Activated naive CD4-positive, alpha-beta T cell treated with anti-CD3 and anti-CD28 coated beads for 36 hours (primary cell): ENCODE measurements around the gene MYOZ3. TPM values are rescaled to one million over a fixed set of nuclear protein-coding genes. Genes with fewer than 3 reads are reported as not detected.

Experiments
- CTCF ChIA-PET: fragments of 350-600 bp; sonication (Branson Sonifier 250); formaldehyde crosslinking; loops from one replicate; lab custom pipeline; 2021; ENCODE audit warnings: antibody characterized with exemption; lab: Charles Lee
- DNase-seq: peaks from one replicate; pipeline ENCODE4 v3.0.0-alpha.2; 2020
- H3K27ac Mint-ChIP-seq: one replicate; pipeline ENCODE4 v1.8.0; 2021; ENCODE audit warnings: mild to moderate bottlenecking, mixed read lengths
- H3K27me3 Mint-ChIP-seq: one replicate; pipeline ENCODE4 v1.8.0; 2021; ENCODE audit warnings: low read depth, mixed read lengths
- H3K36me3 Mint-ChIP-seq: one replicate; pipeline ENCODE4 v1.8.0; 2021; ENCODE audit warnings: low read depth, mixed read lengths
- H3K4me1 Mint-ChIP-seq: one replicate; pipeline ENCODE4 v1.8.0; 2021; ENCODE audit warnings: low read depth, mixed read lengths
- H3K4me3 Mint-ChIP-seq: one replicate; pipeline ENCODE4 v1.8.0; 2021; ENCODE audit warnings: mild to moderate bottlenecking, moderate library complexity, mixed read lengths
- H3K9me3 Mint-ChIP-seq: one replicate; pipeline ENCODE4 v1.8.0; 2021; ENCODE audit warnings: mixed read lengths
- intact Hi-C: fragments of 100-400 bp; cut with micrococcal nuclease; formaldehyde crosslinking; loops from one replicate; pipeline ENCODE4 v1.15.1; 2023
- total RNA-seq, 2 experiments: library from RNA; stranded (reverse); gene quantifications; one replicate each; pipeline ENCODE4 v1.2.3, GENCODE V29; 2021

Gene MYOZ3
- total RNA-seq, 2 experiments from 2014 or later = 0.17 to 0.49 TPM

DNA sequence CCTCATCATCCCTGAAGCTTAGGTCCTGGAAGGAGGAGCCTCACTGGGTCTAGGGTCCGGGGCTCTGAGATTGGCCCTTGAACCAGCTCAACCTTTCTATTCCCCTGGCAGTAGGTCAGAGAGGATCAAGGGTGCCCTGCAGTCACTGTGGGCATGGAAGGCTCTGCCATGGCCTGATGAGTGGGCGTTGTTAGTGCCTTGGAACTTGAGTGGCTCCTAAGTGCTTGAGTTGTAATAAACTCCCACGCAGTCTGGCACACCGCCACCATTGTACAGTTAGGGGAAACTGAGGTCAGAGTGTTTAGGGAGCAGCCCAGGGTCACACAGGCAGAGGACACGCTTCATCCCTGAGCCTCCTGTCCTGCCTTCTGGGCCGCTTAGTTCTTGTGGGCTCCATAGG lies 31.0 kb upstream of the MYOZ3 start:
- H3K27me3 Mint-ChIP-seq = peaks cover 2% of the 10 kb centered on the region
- intact Hi-C loops = no loop called here
- no peak overlapping the region for H3K27ac Mint-ChIP-seq
- no peak for DNase-seq
- CTCF ChIA-PET = interaction anchor here (0.9 kb wide), 1 partner anchor 216 kb away, joined by 3 read pairs; the partner anchor contains the start of gene IRGM
- H3K36me3 Mint-ChIP-seq = no peaks in the 10 kb centered on the region
- peaks cover 5% of the 10 kb centered on the region for H3K4me1 Mint-ChIP-seq
- H3K4me3 Mint-ChIP-seq = no peak overlapping the region
- no peaks in the 10 kb centered on the region for H3K9me3 Mint-ChIP-seq

DNA sequence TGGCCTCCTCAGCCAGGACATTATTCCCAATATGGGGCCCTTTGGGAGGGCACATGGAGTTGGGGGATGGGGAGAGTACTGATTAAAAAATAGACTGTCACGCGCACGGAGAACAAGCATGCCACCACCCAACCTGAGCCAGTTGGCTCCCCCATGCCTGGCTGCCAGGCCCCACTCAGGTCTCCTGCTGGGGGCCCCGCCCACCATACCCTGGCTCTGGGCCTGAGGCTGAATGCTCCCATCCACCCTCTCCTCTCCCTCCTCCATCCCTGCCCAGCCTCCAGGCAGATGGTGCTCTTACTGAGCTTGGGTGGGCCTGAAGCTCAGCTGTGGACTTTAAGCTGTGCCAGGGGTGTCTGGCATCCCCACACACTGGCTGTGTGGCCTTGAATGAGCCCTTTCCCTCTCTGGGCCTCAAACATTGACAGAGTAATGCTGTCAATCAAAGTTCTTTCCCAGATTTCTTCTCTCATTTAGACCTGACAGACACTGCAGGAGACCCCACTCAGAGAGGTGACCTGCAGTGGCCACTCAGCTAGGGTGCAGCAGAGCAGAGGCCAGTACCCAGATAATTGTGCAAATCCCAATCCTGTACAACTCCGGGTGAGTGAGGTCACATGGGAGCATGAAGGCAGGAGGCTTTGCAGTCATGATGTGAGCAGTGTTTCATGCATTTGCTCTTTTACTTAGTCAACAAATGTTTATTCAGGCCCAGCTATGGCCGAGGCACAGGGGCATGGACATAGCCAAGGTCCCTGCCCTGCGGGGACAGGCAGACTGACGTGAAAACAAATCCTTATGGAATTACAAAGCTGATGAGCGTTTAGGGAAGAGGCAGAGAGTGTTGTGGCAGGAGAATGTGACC lies 30.4 kb upstream of the MYOZ3 start:
- DNase-seq = no peak
- Mint-ChIP-seq H3K36me3 (no peaks in the 10 kb centered on the region), H3K4me3 (no peak overlapping the region), H3K27me3 (peaks cover 1% of the 10 kb centered on the region), H3K4me1 (peaks cover 5% of the 10 kb centered on the region), H3K9me3 (no peaks in the 10 kb centered on the region), H3K27ac (no peak overlapping the region)
- CTCF ChIA-PET = interaction anchor here (0.9 kb wide), 1 partner anchor 216 kb away, joined by 3 read pairs; the partner anchor contains the start of gene IRGM
- intact Hi-C loops = no loop called here

DNA sequence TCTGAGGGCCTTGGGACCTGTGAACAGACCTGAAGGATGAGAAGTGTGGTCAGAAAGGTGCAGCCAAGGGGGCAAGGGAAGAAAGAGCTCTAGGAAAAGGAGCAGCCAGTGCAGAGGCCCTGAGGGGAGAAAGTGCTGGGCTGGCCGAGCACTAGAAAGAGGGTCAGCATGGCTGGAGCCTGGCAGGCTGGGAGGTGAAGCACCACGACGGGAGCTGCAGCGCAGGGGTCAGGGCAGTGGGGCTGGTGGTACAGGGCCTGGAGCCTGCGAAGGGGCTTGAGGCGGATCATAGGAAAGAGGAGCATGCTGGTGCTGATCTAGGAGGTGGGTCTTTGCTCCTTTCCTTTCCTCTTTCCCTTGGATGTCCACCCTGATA lies 29.7 kb upstream of the MYOZ3 start:
- Mint-ChIP-seq H3K9me3 (no peaks in the 10 kb centered on the region), H3K4me1 (peaks cover 2% of the 10 kb centered on the region), H3K36me3 (no peaks in the 10 kb centered on the region), H3K27me3 (no peaks in the 10 kb centered on the region), H3K27ac (no peak overlapping the region), H3K4me3 (no peak overlapping the region)
- intact Hi-C loops = no loop called here
- CTCF ChIA-PET = no interaction called here
- no peak for DNase-seq

DNA sequence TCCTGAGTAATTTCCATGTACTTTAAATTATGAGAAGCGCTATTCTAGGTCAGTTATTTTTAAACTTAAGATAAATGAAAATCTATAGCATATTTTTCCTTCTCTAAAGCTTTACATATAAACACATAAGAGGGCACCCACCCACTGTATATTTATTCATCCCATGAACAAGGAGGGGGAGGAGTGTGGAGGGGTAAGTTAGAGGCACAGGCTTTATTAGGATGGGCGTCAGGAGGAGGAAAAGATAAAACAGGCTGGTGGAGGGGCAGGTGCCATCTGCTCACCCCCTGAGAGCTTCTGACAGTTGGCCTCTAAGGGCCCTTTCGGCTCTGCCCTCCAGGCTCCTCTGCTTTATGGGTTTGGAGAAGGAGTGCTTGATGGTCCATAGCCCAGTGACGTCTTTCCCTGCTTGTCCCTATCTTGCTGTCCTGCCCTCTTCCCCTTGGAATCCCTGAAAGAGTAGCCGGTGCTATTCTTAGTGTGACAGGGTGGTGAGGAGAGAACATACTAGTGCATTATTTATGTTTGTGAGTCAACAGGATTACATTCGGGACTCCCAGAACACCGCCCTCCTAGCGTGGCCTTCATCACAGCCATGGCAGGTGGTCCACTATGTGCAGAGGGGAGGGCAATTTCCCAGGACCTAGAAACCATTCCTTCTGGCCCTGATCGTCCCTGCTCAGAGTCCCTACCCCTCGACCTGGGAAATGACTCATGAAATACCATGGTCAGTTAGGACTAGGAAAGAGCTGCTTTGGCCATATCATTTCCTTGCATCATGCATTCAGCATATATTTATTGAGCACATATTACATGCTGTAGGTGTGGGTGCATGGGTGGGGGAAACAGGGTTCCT lies 28.5 kb upstream of the MYOZ3 start:
- no peaks in the 10 kb centered on the region for H3K4me1 Mint-ChIP-seq
- H3K27ac Mint-ChIP-seq = no peak overlapping the region
- H3K9me3 Mint-ChIP-seq = no peaks in the 10 kb centered on the region
- H3K4me3 Mint-ChIP-seq = no peak overlapping the region
- no peaks in the 10 kb centered on the region for H3K36me3 Mint-ChIP-seq
- peaks cover 5% of the 10 kb centered on the region for H3K27me3 Mint-ChIP-seq
- DNase-seq = no peak
- CTCF ChIA-PET = no interaction called here
- intact Hi-C loops = no loop called here

DNA sequence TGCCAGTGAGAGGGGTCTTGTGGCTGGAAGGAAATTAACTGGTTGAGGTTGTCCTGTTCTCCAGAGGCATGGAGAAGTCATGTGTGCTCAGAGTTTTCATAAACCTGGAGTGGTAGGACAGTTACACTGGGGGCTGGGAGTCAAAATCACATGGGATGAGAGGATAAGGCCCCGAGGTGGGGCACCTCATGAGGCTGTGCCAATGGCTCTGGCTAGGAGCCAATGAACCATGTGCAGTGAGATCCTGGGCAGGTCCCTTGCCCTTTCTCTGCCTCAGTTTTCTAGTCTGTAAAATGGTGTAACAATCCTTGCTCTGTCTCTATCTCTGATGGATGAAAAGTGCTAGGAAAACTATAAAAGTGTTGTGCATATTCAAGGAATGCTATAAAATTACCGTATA lies 27.6 kb upstream of the MYOZ3 start:
- CTCF ChIA-PET = interaction anchor here (1.5 kb wide), 1 partner anchor 72 kb away, joined by 5 read pairs; no protein-coding TSS in a partner anchor
- no peak for DNase-seq
- intact Hi-C loops = no loop called here
- H3K27me3 Mint-ChIP-seq = peaks cover 5% of the 10 kb centered on the region
- H3K4me1 Mint-ChIP-seq = no peaks in the 10 kb centered on the region
- no peaks in the 10 kb centered on the region for H3K9me3 Mint-ChIP-seq
- no peaks in the 10 kb centered on the region for H3K36me3 Mint-ChIP-seq
- no peak overlapping the region for H3K4me3 Mint-ChIP-seq
- H3K27ac Mint-ChIP-seq = no peak overlapping the region

DNA sequence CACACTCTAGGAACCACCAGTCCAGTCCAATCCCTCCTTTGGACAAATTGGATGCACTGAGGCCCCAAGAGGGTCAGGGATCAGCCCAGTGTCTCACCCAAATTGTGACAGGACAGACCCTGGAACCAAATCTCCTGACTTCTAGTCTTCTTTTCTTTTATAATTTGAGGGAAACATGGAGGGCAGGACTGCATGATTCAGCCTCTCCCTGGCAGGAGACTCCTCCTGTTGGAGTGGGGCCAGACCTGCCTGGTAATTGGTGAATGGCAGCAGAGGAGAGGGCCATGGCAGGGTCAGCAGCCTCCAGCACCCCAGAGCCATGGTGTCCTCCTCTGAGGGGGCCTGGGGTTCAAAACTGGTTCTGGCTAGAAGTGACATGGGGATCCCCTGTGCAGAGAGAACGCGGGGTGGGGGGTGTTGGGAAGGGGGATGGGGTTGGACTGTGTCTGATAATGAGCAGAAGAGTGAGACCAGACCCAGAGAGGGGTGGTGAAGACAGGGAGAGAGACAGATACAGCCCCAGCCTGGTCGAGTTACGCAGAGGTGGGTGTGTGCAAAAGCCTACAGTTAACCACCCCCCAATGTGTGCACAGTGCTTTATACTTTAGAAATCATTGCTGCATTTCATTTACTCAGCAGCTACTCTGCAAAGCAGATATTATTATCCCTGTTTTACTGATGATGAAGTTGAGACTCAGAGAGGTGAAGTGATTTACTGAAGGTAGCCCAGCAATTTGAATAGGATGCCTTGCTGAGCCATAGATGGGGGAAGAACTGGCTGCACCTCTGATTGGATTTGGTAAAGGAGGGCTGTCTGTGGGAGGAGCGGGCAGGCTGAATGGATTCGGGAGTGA lies 24.4 kb upstream of the MYOZ3 start:
- no peaks in the 10 kb centered on the region for H3K9me3 Mint-ChIP-seq
- H3K4me3 Mint-ChIP-seq = no peak overlapping the region
- no peaks in the 10 kb centered on the region for H3K36me3 Mint-ChIP-seq
- DNase-seq = no peak
- CTCF ChIA-PET = no interaction called here
- no peaks in the 10 kb centered on the region for H3K4me1 Mint-ChIP-seq
- no peak overlapping the region for H3K27ac Mint-ChIP-seq
- intact Hi-C loops = no loop called here
- peaks cover 5% of the 10 kb centered on the region for H3K27me3 Mint-ChIP-seq

DNA sequence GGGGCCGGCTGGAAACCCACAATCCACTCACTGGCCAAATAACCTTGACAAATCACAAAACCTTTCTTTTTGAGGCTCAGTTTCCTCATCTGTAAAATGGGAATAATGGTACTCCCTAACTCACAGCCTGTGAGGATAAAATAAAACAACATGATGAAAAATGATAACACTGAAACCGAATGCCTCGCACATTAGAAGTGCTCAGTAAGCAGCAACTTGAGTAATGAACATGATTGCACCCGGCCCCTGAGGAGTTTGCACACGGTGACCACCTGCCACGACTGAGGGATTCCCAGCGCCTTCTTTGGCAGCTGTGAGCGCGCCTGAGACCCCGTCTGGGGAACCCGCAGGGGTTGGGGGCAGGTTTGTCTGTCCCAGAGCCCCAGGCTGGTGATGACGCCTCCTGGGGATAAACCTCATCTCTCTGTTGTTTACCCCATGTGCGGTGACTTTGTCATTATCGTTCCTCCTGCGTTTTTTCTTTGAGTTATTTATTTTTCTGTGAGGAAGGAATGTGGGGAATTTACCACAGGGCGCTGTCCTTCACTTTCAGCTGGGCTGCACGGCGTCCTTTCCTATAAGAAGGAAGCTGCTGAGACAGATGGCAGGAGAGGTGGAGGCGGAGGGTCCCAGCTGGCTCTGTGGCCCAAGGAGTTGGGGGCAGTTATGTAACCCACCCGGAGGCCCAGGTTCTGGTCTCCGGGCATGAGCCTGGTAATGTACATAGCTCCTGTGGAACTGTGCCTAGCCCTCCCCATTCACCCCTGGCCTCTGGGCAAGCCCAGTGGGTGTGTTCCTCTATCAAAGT lies 23.6 kb upstream of the MYOZ3 start:
- H3K9me3 Mint-ChIP-seq = no peaks in the 10 kb centered on the region
- DNase-seq = no peak
- H3K4me1 Mint-ChIP-seq = no peaks in the 10 kb centered on the region
- no peak overlapping the region for H3K4me3 Mint-ChIP-seq
- intact Hi-C loops = no loop called here
- peaks cover 5% of the 10 kb centered on the region for H3K27me3 Mint-ChIP-seq
- H3K36me3 Mint-ChIP-seq = no peaks in the 10 kb centered on the region
- CTCF ChIA-PET = no interaction called here
- H3K27ac Mint-ChIP-seq = no peak overlapping the region

DNA sequence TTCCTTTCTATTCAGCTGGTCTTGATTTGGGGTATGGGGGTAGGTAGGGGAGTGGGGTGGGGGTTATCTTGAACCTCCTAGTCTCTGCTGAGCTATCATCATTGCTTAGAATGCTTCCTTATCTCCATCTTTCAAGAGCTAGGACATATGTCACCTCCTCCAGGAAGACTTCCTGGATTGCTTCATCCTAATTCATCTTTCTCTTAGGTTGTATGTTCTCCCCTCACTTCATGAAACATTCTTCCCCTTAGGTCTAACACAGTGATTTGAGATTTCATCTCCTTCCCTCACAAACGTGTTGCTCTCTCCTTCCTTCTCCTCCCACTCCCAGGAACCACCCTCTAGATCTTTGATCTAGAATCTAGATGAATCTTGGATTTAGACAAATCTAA lies 23.0 kb upstream of the MYOZ3 start:
- Mint-ChIP-seq H3K4me1 (no peaks in the 10 kb centered on the region), H3K4me3 (no peak overlapping the region), H3K27ac (no peak overlapping the region), H3K36me3 (no peaks in the 10 kb centered on the region), H3K9me3 (no peaks in the 10 kb centered on the region), H3K27me3 (peaks cover 5% of the 10 kb centered on the region)
- CTCF ChIA-PET = no interaction called here
- intact Hi-C loops = no loop called here
- no peak for DNase-seq

DNA sequence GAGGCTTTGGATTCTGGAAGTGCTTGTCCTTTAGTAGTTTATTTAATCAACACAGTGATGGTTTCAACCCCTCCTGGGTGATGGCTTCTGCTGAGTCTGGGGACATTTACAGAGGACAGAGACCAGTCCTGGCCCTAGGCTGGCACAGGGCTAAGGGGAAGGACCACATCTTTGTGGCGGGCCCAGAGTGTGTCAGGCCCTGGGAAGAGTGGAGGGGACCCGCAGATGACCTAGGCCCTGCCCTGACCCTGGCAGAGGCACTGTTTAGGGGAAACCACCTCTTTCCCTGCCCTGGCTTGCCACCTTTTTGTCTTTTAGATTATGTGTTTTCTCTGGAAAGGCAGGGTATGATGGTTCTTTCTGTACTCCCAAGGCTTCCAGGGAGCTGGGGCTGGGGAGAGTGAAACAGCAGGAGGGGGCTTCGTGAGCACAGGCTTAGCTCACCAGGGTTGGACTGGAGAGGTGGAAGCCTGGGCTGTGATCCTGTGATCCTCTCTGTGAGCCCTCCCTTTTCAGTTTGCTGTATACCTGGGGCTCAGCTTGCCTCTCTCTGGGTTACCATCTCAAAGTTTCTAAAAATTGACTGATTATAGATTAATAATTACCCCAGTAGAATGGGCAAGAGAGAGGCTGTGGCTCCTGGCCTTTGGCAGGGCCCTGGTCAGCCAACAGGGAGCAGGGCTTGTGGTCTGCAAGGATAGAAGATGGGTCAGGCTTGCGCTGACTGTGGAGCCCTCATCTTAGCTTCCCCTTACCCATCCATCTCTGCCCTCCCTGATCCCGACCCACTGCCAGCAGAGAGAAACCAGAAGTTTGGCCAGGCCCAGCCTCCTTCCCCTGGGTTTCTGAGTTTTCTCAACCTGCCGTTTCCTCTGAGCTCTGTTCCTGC lies 22.3 kb upstream of the MYOZ3 start:
- H3K4me3 Mint-ChIP-seq = no peak overlapping the region
- H3K9me3 Mint-ChIP-seq = no peaks in the 10 kb centered on the region
- intact Hi-C loops = no loop called here
- CTCF ChIA-PET = interaction anchor here (0.9 kb wide), 1 partner anchor 12 kb away, joined by 3 read pairs; no protein-coding TSS in a partner anchor
- H3K27ac Mint-ChIP-seq = no peak overlapping the region
- DNase-seq = no peak
- H3K4me1 Mint-ChIP-seq = no peaks in the 10 kb centered on the region
- H3K27me3 Mint-ChIP-seq = peaks cover 5% of the 10 kb centered on the region
- H3K36me3 Mint-ChIP-seq = no peaks in the 10 kb centered on the region

DNA sequence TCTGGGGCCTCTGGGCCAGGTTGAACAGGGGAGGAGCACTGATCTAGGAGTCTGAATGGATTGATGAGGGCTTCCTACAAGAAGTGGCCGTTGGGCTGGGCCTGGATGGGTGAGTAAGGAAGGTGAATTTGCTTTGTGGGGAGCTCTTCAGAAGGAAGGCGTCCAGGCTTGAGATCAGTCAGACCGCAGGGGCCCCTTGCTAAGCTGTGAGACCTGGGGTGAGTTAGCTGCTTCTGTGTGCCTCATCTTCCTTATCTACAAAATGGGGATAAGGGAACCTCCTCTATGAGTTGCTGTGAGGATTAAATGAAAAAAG lies 21.7 kb upstream of the MYOZ3 start:
- intact Hi-C loops = no loop called here
- H3K36me3 Mint-ChIP-seq = no peaks in the 10 kb centered on the region
- H3K27ac Mint-ChIP-seq = no peak overlapping the region
- CTCF ChIA-PET = interaction anchor here (0.9 kb wide), 1 partner anchor 11 kb away, joined by 3 read pairs; no protein-coding TSS in a partner anchor
- peaks cover 5% of the 10 kb centered on the region for H3K27me3 Mint-ChIP-seq
- H3K4me1 Mint-ChIP-seq = no peaks in the 10 kb centered on the region
- H3K4me3 Mint-ChIP-seq = no peak overlapping the region
- no peaks in the 10 kb centered on the region for H3K9me3 Mint-ChIP-seq
- no peak for DNase-seq

DNA sequence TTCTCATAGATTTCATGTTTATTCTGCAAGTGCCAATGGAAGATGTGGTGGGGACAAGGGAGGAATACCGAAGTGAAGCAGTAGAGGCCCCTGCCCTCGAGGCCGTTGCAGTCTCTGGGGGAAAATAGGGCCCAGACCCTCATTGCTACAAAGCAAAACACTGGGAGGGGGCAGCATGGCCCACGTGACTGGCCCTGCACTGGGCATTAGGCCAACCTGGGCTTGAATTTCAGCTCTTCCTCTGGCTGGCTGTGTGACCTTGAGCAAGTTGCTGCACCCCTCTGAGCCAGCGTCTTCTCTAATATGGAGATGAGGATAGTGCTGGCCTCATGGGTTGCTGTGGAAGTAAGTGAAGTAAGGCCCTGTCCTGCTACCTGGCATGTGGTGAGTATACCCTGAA lies 21.3 kb upstream of the MYOZ3 start:
- CTCF ChIA-PET = no interaction called here
- DNase-seq = no peak
- intact Hi-C loops = no loop called here
- Mint-ChIP-seq H3K4me1 (no peaks in the 10 kb centered on the region), H3K9me3 (no peaks in the 10 kb centered on the region), H3K36me3 (no peaks in the 10 kb centered on the region), H3K27ac (no peak overlapping the region), H3K27me3 (peaks cover 5% of the 10 kb centered on the region), H3K4me3 (no peak overlapping the region)
